Adrenal gland (tissue), 12 donors: ENCODE results near the gene CSTA. TPM values are rescaled to one million over a fixed set of nuclear protein-coding genes. Genes with fewer than 3 reads are reported as not detected.
"Not testable (repeated sequence)": the region's sequence is repeated elsewhere in the genome, so short reads cannot be mapped to it uniquely, and the experiment has no call there.

Source experiments
- DNase-seq, 7 donors: peaks; one replicate each; pipeline ENCODE4 v3.0.0-alpha.2; 2019 to 2020
- H3K27ac ChIP-seq, 5 donors: fragments of 200-600 bp; sonication (generic) in 4 of 5; 1 replicate in 3 of 5; 2 replicates in 2 of 5; pipeline versions ENCODE4 v1.5.1 to v1.8.0; 2016 to 2020; ENCODE audit warnings: mild to moderate bottlenecking in 1 of 5
- H3K27me3 ChIP-seq: fragments of 200-600 bp; 2 replicates; pipeline ENCODE4 v1.8.0; 2021
- H3K36me3 ChIP-seq, 2 donors: fragments of 200-600 bp; replicated peaks in 1 of 2; 1 replicate in 1 of 2; 2 replicates in 1 of 2; pipeline versions ENCODE4 v1.5.1 to v1.8.0; 2018 to 2022
- H3K4me1 ChIP-seq, 2 donors: fragments of 200-600 bp; replicated peaks in 1 of 2; 1 replicate in 1 of 2; 2 replicates in 1 of 2; pipeline versions ENCODE4 v1.5.1 to v1.8.0; 2018 to 2021
- H3K4me3 ChIP-seq, 4 donors: fragments of 200-600 bp; sonication (generic) in 3 of 4; one replicate each; pipeline ENCODE4 v1.5.1; 2016 to 2018
- H3K9me3 ChIP-seq, 3 donors: fragments of 200-600 bp; sonication (generic) in 1 of 3; replicated peaks in 1 of 3; 1 replicate in 2 of 3; 2 replicates in 1 of 3; pipeline versions ENCODE4 v1.5.1 to v1.8.0; 2016 to 2021
- CTCF ChIP-seq, 6 experiments: fragments of 450-650 bp in 4 of 6; fragments of 200-600 bp in 2 of 6; sonication (generic) in 1 of 6; IDR thresholded peaks; 1 replicate in 5 of 6; 2 replicates in 1 of 6; pipeline versions ENCODE4 v1.5.1 to v1.8.0; 2016 to 2021; ENCODE audit warnings: antibody characterized with exemption in 6 of 6, mild to moderate bottlenecking in 2 of 6, moderate library complexity in 1 of 6
- POLR2A ChIP-seq, 2 donors: fragments of 450-650 bp; IDR thresholded peaks; one replicate each; pipeline ENCODE4 v1.6.1; 2017; ENCODE audit warnings: antibody characterized with exemption in 2 of 2, mild to moderate bottlenecking in 2 of 2, moderate library complexity in 1 of 2
- WGBS, 4 donors: extraction: QIAGEN DNeasy Blood & Tissue Kit in 2 of 4; methylation state at CpG; one replicate each; pipeline versions ENCODE4 v1.1.5 to v1.1.7; 2013 to 2017; 5-methylcytosine and 5-hydroxymethylcytosine counted together
- intact Hi-C, 2 donors: fragments of 100-400 bp; cut with DNase I; formaldehyde crosslinking; loops; one replicate each; pipeline versions ENCODE4 v1.14.1 to v1.15.0; 2022 to 2023
- polyA plus RNA-seq, 3 donors: library from polyadenylated mRNA; stranded (reverse); fragments of 200-250 nt in 2 of 3; fragments of 350-450 nt in 1 of 3; fragmentation: Illumina TruSeq in 1 of 3; extraction: RNeasy Lipid Tissue Mini Kit (QIAGEN cat#74804) in 1 of 3; gene quantifications; one replicate each; pipeline ENCODE4 v1.2.3, GENCODE V29; 2013 to 2014
- total RNA-seq, 9 donors: library from RNA; depleted of rRNA in 4 of 9; stranded (reverse); fragments of >200 nt in 4 of 9; fragments of 120-200 nt in 1 of 9; fragmentation: NEBNext Ultra II Directional in 1 of 9; extraction: Animal tissue kit (Norgen Biotek cat#: 25700) in 1 of 9; gene quantifications; one replicate each; pipeline versions ENCODE4 v1.1.0 to v1.2.4, GENCODE V29; 2013 to 2023
- donor health status: healthy with polysubstance abuse.
- donor health status: Bipolar disorder and iron deficiency.
- donor health status: DM: yes; HTN: yes; CAD: no.
- donor health status: DM: no; HTN: no; CAD: no.
- donor health status: DM: no; HTN: no; CAD: no.
- donor health status: DM: yes; HTN: yes; CAD: no.

The CSTA gene
- total and polyA plus RNA-seq, 12 donors, result 1.1 to 15.7 (median 4.4) TPM; not detected in 1

GRCh38 chr3:122358703-122359032 lies 33.6 kb downstream of the CSTA start:
- Histone ChIP-seq H3K4me1 (peaks cover 0 to 34% of the 10 kb centered on the region in 2 donors), H3K9me3 (no peaks in the 10 kb centered on the region), H3K36me3 (no peaks in the 10 kb centered on the region), H3K27ac (no peak overlapping the region), H3K4me3 (no peak overlapping the region), H3K27me3 (no peaks in the 10 kb centered on the region)
- 72 to 97% (median 93%) methylated on average over 2 of the region's 2 CpGs for WGBS, 4 donors
- DNase-seq, result no peak
- no peak for TF ChIP-seq CTCF (IDR thresholded peaks at IDR 0.05)
- no peak for TF ChIP-seq POLR2A (IDR thresholded peaks at IDR 0.05)
- intact Hi-C loops, result no loop called here

- no peak for TF ChIP-seq CTCF (IDR thresholded peaks at IDR 0.05)
- no peak for TF ChIP-seq POLR2A (IDR thresholded peaks at IDR 0.05)
- H3K36me3 ChIP-seq, result no peaks in the 10 kb centered on the region
- intact Hi-C loops, result no loop called here
These were observed 37.0 kb downstream of the CSTA start for GRCh38 chr3:122362026-122362425.

GRCh38 chr3:122364490-122364889 lies 39.4 kb downstream of the CSTA start:
- no peaks in the 10 kb centered on the region for H3K9me3 ChIP-seq
- intact Hi-C loops, result no loop called here
- WGBS, 4 donors, result 42 to 96% (median 93%) methylated on average over 2 of the region's 2 CpGs
- TF ChIP-seq CTCF (IDR thresholded peaks at IDR 0.05) (no peak), POLR2A (IDR thresholded peaks at IDR 0.05) (no peak)
- no peak overlapping the region for H3K4me3 ChIP-seq
- peak overlapping the region in 3 of 5 donors; percentile 49 to 76 (median 69) for H3K27ac ChIP-seq
- no peak for DNase-seq
- H3K4me1 ChIP-seq, result peaks cover 10 to 47% of the 10 kb centered on the region in 2 donors
- no peaks in the 10 kb centered on the region for H3K36me3 ChIP-seq
- H3K27me3 ChIP-seq, result no peaks in the 10 kb centered on the region

More at GRCh38 chr3:122362026-122362425, 37.0 kb downstream of the CSTA start:
- Histone ChIP-seq H3K4me1 (peaks cover 10 to 47% of the 10 kb centered on the region in 2 donors), H3K27ac (peak overlapping the region in 1 of 5 donors; percentile 69), H3K27me3 (no peaks in the 10 kb centered on the region), H3K4me3 (no peak overlapping the region), H3K9me3 (no peaks in the 10 kb centered on the region)
- DNase-seq, result no peak
- WGBS, 4 donors, result 88 to 97% (median 94%) methylated on average over 2 of the region's 2 CpGs

- DNase-seq, result no peak
- no peaks in the 10 kb centered on the region for H3K36me3 ChIP-seq
- H3K9me3 ChIP-seq, result no peaks in the 10 kb centered on the region
- no peak overlapping the region for H3K4me3 ChIP-seq
- no peaks in the 10 kb centered on the region for H3K27me3 ChIP-seq
- intact Hi-C loops, result no loop called here
- peak overlapping the region in 3 of 5 donors; percentile 49 to 76 (median 69) for H3K27ac ChIP-seq
- peaks cover 10 to 44% of the 10 kb centered on the region in 2 donors for H3K4me1 ChIP-seq
- WGBS, 4 donors, result 83 to 97% (median 94%) methylated on average over 1 of the region's 1 CpG
- no peak for TF ChIP-seq POLR2A (IDR thresholded peaks at IDR 0.05)
These were observed 40.0 kb downstream of the CSTA start for GRCh38 chr3:122365073-122365472.

- H3K4me3 ChIP-seq, H3K36me3 ChIP-seq, H3K9me3 ChIP-seq, intact Hi-C loops, H3K27me3 ChIP-seq: not testable (repeated sequence)
- Histone ChIP-seq H3K4me1 (peaks cover 10 to 38% of the 10 kb centered on the region in 2 donors), H3K27ac (peak overlapping the region in 4 of 5 donors; percentile 24 to 76 (median 70))
- 68 to 78% (median 76%) methylated on average over 10 of the region's 10 CpGs for WGBS, 4 donors
- DNase-seq, result peak in 5 of 7 donors; percentile 38 to 64 (median 58)
These were observed 40.7 kb downstream of the CSTA start for GRCh38 chr3:122365582-122366378.
